ENCODE measurements around the gene EMILIN1. TPM values are rescaled to one million over a fixed set of nuclear protein-coding genes. Genes with fewer than 3 reads are reported as not detected.

EMILIN1 gene
- total RNA-seq, 1 donor: 137 TPM

DNA sequence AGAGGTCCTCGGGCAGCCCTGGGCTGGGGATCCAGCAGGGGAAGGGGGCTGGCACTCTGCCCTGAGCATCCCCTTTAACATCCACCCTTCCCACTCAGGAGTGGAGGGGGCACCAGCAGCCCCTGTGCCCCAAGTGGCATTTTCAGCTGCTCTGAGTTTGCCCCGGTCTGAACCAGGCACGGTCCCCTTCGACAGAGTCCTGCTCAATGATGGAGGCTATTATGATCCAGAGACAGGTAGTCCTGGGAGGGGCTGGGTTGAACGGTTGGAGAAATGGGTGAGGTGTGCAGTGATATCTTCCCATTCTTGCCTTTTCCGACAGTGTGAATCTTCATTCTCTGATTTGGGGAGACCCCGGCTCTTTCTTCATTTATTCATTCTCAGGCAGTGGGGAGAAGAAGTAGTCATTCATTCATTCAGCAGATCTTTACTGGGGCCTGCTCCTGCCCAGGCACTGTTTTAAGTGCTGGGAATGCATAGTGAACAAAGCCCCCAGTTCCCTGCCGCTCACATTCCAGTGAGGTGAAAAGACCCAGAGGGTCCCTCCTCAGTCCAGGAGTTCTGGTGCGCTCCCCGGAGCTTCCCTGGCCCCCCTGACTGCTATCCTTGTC is 6.8 kb downstream of the EMILIN1 start:
- TF ChIP-seq CTCF (IDR thresholded peaks at IDR 0.05; ENCODE audit: extremely low read depth, low read depth, low read length): no peak
- H3K27ac ChIP-seq (ENCODE audit: low read depth, low read length): peak overlapping the region; percentile 17
- no peak overlapping the region for H2AFZ ChIP-seq (ENCODE audit: low read length)
- peak overlapping the region; percentile 73 for H3K4me3 ChIP-seq (ENCODE audit: insufficient read depth, low read length)
- H3K4me1 ChIP-seq (ENCODE audit: insufficient read depth, low read length): peaks cover 19% of the 10 kb centered on the region
- no peaks in the 10 kb centered on the region for H3K9me3 ChIP-seq (ENCODE audit: low read depth, low read length)
- H3K4me2 ChIP-seq (ENCODE audit: insufficient read depth, low read length): peak overlapping the region; percentile 79
- peak; percentile 81 for DNase-seq (ENCODE audit: insufficient read length, low spot score, missing footprints)
- peaks cover 29% of the 10 kb centered on the region for H4K20me1 ChIP-seq (ENCODE audit: insufficient read depth, low read length)
- H3K36me3 ChIP-seq (ENCODE audit: insufficient read depth, low read length): peaks cover 27% of the 10 kb centered on the region
- no peaks in the 10 kb centered on the region for H3K27me3 ChIP-seq (ENCODE audit: insufficient read depth, low read length)
- H3K79me2 ChIP-seq (ENCODE audit: insufficient read depth, low read length): peaks cover 19% of the 10 kb centered on the region

- TF ChIP-seq CTCF (IDR thresholded peaks at IDR 0.05; ENCODE audit: extremely low read depth, low read depth, low read length): peak; percentile 49
- peak overlapping the region; percentile 73 for H3K4me3 ChIP-seq (ENCODE audit: insufficient read depth, low read length)
These were observed 7.3 kb downstream of the EMILIN1 start for GRCh38 chr2:27085673-27086089.

GRCh38 chr2:27086090-27086723 is 7.8 kb downstream of the EMILIN1 start:
- H4K20me1 ChIP-seq (ENCODE audit: insufficient read depth, low read length): peaks cover 26% of the 10 kb centered on the region
- H3K27ac ChIP-seq (ENCODE audit: low read depth, low read length): no peak overlapping the region
- H3K4me1 ChIP-seq (ENCODE audit: insufficient read depth, low read length): peaks cover 9% of the 10 kb centered on the region
- peaks cover 9% of the 10 kb centered on the region for H3K79me2 ChIP-seq (ENCODE audit: insufficient read depth, low read length)
- peaks cover 27% of the 10 kb centered on the region for H3K36me3 ChIP-seq (ENCODE audit: insufficient read depth, low read length)
- peak overlapping the region; percentile 79 for H3K4me2 ChIP-seq (ENCODE audit: insufficient read depth, low read length)
- DNase-seq (ENCODE audit: insufficient read length, low spot score, missing footprints): peak; percentile 100
- TF ChIP-seq CTCF (IDR thresholded peaks at IDR 0.05; ENCODE audit: extremely low read depth, low read depth, low read length): peak; percentile 56
- peak overlapping the region; percentile 73 for H3K4me3 ChIP-seq (ENCODE audit: insufficient read depth, low read length)
- no peak overlapping the region for H2AFZ ChIP-seq (ENCODE audit: low read length)
- H3K9me3 ChIP-seq (ENCODE audit: low read depth, low read length): no peaks in the 10 kb centered on the region
- no peaks in the 10 kb centered on the region for H3K27me3 ChIP-seq (ENCODE audit: insufficient read depth, low read length)

More at GRCh38 chr2:27085673-27086089, 7.3 kb downstream of the EMILIN1 start:
- H2AFZ ChIP-seq (ENCODE audit: low read length): no peak overlapping the region
- peaks cover 14% of the 10 kb centered on the region for H3K4me1 ChIP-seq (ENCODE audit: insufficient read depth, low read length)
- DNase-seq (ENCODE audit: insufficient read length, low spot score, missing footprints): peak; percentile 95
- peaks cover 27% of the 10 kb centered on the region for H3K36me3 ChIP-seq (ENCODE audit: insufficient read depth, low read length)
- peaks cover 14% of the 10 kb centered on the region for H3K79me2 ChIP-seq (ENCODE audit: insufficient read depth, low read length)
- H3K9me3 ChIP-seq (ENCODE audit: low read depth, low read length): no peaks in the 10 kb centered on the region
- peak overlapping the region; percentile 79 for H3K4me2 ChIP-seq (ENCODE audit: insufficient read depth, low read length)
- H3K27ac ChIP-seq (ENCODE audit: low read depth, low read length): peak overlapping the region; percentile 17
- H4K20me1 ChIP-seq (ENCODE audit: insufficient read depth, low read length): peaks cover 27% of the 10 kb centered on the region
- no peaks in the 10 kb centered on the region for H3K27me3 ChIP-seq (ENCODE audit: insufficient read depth, low read length)

Data from osteoblast (primary cell).